ENCODE measurements around the gene SEC62. TPM values are rescaled to one million over a fixed set of nuclear protein-coding genes. Genes with fewer than 3 reads are reported as not detected.

The SEC62 gene
- total and polyA plus RNA-seq, 2 experiments from 2014 or later, result 23.6 to 306 TPM

DNA sequence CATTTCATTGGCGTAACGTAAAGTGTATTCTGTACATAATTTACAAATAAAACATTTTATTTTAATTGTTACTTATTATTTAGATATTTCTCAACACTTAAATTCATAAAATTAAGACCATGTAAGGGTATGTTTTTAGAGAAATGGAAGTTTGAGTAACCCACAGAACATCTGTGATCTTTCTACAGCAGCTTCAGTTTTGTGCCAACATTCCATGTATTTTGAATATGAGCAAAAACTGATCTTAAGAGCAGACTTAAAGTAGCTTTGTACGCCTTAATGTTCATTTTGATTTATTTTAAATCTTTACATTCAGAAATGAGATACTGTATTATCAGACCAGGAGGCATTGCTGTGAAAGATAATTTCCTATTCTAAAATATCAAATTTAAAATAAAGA, 27.2 kb downstream of the SEC62 start:
- TF ChIP-seq, protein P1, sequence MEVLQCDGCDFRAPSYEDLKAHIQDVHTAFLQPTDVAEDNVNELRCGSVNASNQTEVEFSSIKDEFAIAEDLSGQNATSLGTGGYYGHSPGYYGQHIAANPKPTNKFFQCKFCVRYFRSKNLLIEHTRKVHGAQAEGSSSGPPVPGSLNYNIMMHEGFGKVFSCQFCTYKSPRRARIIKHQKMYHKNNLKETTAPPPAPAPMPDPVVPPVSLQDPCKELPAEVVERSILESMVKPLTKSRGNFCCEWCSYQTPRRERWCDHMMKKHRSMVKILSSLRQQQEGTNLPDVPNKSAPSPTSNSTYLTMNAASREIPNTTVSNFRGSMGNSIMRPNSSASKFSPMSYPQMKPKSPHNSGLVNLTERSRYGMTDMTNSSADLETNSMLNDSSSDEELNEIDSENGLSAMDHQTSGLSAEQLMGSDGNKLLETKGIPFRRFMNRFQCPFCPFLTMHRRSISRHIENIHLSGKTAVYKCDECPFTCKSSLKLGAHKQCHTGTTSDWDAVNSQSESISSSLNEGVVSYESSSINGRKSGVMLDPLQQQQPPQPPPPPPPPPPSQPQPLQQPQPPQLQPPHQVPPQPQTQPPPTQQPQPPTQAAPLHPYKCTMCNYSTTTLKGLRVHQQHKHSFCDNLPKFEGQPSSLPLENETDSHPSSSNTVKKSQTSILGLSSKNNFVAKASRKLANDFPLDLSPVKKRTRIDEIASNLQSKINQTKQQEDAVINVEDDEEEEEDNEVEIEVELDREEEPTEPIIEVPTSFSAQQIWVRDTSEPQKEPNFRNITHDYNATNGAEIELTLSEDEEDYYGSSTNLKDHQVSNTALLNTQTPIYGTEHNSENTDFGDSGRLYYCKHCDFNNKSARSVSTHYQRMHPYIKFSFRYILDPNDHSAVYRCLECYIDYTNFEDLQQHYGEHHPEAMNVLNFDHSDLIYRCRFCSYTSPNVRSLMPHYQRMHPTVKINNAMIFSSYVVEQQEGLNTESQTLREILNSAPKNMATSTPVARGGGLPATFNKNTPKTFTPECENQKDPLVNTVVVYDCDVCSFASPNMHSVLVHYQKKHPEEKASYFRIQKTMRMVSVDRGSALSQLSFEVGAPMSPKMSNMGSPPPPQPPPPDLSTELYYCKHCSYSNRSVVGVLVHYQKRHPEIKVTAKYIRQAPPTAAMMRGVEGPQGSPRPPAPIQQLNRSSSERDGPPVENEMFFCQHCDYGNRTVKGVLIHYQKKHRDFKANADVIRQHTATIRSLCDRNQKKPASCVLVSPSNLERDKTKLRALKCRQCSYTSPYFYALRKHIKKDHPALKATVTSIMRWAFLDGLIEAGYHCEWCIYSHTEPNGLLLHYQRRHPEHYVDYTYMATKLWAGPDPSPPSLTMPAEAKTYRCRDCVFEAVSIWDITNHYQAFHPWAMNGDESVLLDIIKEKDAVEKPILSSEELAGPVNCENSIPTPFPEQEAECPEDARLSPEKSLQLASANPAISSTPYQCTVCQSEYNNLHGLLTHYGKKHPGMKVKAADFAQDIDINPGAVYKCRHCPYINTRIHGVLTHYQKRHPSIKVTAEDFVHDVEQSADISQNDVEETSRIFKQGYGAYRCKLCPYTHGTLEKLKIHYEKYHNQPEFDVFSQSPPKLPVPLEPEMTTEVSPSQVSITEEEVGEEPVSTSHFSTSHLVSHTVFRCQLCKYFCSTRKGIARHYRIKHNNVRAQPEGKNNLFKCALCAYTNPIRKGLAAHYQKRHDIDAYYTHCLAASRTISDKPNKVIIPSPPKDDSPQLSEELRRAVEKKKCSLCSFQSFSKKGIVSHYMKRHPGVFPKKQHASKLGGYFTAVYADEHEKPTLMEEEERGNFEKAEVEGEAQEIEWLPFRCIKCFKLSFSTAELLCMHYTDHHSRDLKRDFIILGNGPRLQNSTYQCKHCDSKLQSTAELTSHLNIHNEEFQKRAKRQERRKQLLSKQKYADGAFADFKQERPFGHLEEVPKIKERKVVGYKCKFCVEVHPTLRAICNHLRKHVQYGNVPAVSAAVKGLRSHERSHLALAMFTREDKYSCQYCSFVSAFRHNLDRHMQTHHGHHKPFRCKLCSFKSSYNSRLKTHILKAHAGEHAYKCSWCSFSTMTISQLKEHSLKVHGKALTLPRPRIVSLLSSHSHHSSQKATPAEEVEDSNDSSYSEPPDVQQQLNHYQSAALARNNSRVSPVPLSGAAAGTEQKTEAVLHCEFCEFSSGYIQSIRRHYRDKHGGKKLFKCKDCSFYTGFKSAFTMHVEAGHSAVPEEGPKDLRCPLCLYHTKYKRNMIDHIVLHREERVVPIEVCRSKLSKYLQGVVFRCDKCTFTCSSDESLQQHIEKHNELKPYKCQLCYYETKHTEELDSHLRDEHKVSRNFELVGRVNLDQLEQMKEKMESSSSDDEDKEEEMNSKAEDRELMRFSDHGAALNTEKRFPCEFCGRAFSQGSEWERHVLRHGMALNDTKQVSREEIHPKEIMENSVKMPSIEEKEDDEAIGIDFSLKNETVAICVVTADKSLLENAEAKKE (CRISPR knock-in tag; IDR thresholded peaks at IDR 0.05), result no peak
- TF ChIP-seq ZNF331 (CRISPR knock-in tag; IDR thresholded peaks at IDR 0.05; ENCODE audit: low read depth) (no peak), ZNF114 (CRISPR knock-in tag; IDR thresholded peaks at IDR 0.05) (no peak), JUNB (IDR thresholded peaks at IDR 0.05; ENCODE audit: unreplicated experiment) (no peak), EZH2phosphoT487 (IDR thresholded peaks at IDR 0.05; ENCODE audit: unreplicated experiment) (no peak), NANOG (IDR thresholded peaks at IDR 0.05; ENCODE audit: borderline replicate concordance) (no peak), ETS1 (IDR thresholded peaks at IDR 0.05) (no peak), POLR2AphosphoS5 (IDR thresholded peaks at IDR 0.05; ENCODE audit: low read depth) (no peak), EZH2 (IDR thresholded peaks at IDR 0.05; ENCODE audit: low read depth, unreplicated experiment) (no peak), STAT1 (IDR thresholded peaks at IDR 0.05; ENCODE audit: unreplicated experiment) (no peak), CREB1 (CRISPR knock-in tag; IDR thresholded peaks at IDR 0.05; ENCODE audit: low read depth) (no peak)
- TF ChIP-seq, protein P2, sequence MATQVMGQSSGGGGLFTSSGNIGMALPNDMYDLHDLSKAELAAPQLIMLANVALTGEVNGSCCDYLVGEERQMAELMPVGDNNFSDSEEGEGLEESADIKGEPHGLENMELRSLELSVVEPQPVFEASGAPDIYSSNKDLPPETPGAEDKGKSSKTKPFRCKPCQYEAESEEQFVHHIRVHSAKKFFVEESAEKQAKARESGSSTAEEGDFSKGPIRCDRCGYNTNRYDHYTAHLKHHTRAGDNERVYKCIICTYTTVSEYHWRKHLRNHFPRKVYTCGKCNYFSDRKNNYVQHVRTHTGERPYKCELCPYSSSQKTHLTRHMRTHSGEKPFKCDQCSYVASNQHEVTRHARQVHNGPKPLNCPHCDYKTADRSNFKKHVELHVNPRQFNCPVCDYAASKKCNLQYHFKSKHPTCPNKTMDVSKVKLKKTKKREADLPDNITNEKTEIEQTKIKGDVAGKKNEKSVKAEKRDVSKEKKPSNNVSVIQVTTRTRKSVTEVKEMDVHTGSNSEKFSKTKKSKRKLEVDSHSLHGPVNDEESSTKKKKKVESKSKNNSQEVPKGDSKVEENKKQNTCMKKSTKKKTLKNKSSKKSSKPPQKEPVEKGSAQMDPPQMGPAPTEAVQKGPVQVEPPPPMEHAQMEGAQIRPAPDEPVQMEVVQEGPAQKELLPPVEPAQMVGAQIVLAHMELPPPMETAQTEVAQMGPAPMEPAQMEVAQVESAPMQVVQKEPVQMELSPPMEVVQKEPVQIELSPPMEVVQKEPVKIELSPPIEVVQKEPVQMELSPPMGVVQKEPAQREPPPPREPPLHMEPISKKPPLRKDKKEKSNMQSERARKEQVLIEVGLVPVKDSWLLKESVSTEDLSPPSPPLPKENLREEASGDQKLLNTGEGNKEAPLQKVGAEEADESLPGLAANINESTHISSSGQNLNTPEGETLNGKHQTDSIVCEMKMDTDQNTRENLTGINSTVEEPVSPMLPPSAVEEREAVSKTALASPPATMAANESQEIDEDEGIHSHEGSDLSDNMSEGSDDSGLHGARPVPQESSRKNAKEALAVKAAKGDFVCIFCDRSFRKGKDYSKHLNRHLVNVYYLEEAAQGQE (IDR thresholded peaks at IDR 0.05; ENCODE audit: unreplicated experiment), result no peak
- TF ChIP-seq, protein P3, sequence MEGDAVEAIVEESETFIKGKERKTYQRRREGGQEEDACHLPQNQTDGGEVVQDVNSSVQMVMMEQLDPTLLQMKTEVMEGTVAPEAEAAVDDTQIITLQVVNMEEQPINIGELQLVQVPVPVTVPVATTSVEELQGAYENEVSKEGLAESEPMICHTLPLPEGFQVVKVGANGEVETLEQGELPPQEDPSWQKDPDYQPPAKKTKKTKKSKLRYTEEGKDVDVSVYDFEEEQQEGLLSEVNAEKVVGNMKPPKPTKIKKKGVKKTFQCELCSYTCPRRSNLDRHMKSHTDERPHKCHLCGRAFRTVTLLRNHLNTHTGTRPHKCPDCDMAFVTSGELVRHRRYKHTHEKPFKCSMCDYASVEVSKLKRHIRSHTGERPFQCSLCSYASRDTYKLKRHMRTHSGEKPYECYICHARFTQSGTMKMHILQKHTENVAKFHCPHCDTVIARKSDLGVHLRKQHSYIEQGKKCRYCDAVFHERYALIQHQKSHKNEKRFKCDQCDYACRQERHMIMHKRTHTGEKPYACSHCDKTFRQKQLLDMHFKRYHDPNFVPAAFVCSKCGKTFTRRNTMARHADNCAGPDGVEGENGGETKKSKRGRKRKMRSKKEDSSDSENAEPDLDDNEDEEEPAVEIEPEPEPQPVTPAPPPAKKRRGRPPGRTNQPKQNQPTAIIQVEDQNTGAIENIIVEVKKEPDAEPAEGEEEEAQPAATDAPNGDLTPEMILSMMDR (conservative IDR thresholded peaks at IDR 0.05; ENCODE audit: low read depth in 2 of 2), result no peak
- Mint-ChIP-seq H3K4me3 (no peak overlapping the region), H3K27ac (no peak overlapping the region), H3K9me3 (no peaks in the 10 kb centered on the region), H3K4me1 (no peaks in the 10 kb centered on the region), H3K27me3 (ENCODE audit: insufficient read depth, low read depth, poor library complexity) (no peaks in the 10 kb centered on the region), H3K36me3 (ENCODE audit: low read depth) (peaks cover 14% of the 10 kb centered on the region)
- H3K79me2 ChIP-seq (replicated peaks; ENCODE audit: insufficient read depth), result no peaks in the 10 kb centered on the region
- no peak overlapping the region for H2AFZ ChIP-seq
- no peak for DNase-seq (ENCODE audit: low spot score)
- H3K4me1 ChIP-seq (ENCODE audit: insufficient read depth), result no peaks in the 10 kb centered on the region
- H3K27ac ChIP-seq (ENCODE audit: low read depth), result no peak overlapping the region
- H3K4me3 ChIP-seq, result no peak overlapping the region
- ATAC-seq, result no peak
- H3K36me3 ChIP-seq (ENCODE audit: insufficient read depth), result peaks cover 27% of the 10 kb centered on the region; the same call in 1 of the 2 replicates
- peaks cover 9% of the 10 kb centered on the region; the same call in 1 of the 2 replicates for H4K20me1 ChIP-seq (replicated peaks; ENCODE audit: insufficient read depth)
- H3K27me3 ChIP-seq (ENCODE audit: insufficient read depth), result no peaks in the 10 kb centered on the region
- H3F3A ChIP-seq (replicated peaks; ENCODE audit: low read depth), result no peaks in the 10 kb centered on the region
- no peaks in the 10 kb centered on the region for H3K9me2 ChIP-seq (ENCODE audit: insufficient read depth)
- no peak overlapping the region for H3K4me2 ChIP-seq

Data from GM23338 (cell line).